Heart left ventricle (tissue), 13 donors: Measurements from ENCODE around the gene HIVEP2.

Source experiments
- POLR2A ChIP-seq, 2 donors: fragments of 450-650 bp; IDR thresholded peaks; one replicate each; pipeline ENCODE4 v1.6.1; 2017; ENCODE audit warnings: antibody characterized with exemption in 2 of 2, mild to moderate bottlenecking in 2 of 2, moderate library complexity in 2 of 2
- TF ChIP-seq, protein P1 (sequence below), 12 donors: fragments of 200-600 bp; sonication (generic) in 4 of 12; IDR thresholded peaks; one replicate each; pipeline versions ENCODE4 v1.5.0 to v1.8.0; 2018 to 2022; ENCODE audit warnings: antibody characterized with exemption in 12 of 12, mild to moderate bottlenecking in 5 of 12
- donor health status: ischemic (EF 13 %, LVEDD 7.1; RV severe dilation, severe dysfunction).
- donor health status: DM: no; HTN: yes; CAD: no.
- donor health status: DM: no; HTN: no; CAD: no.
- donor health status: ischemic (EF 25% LVEDD 6.9; RV normal size, moderate dysfunction).
- donor health status: ischemic (EF 25% LVEDD 5.7; RV mildly dilated, moderate dysfunction).
- donor health status: ischemic (EF 35%, LVEDD 5.7; RV mildly dilated, moderate dysfunction).
- donor health status: nonischemic (EF 11% LVEDD 7.7; RV severe dilation, severe dysfunction).
- donor health status: DM: yes; HTN: yes; CAD: no.
- donor health status: PGD.
- donor health status: ischemic (EF 29% LVEDD 5.4; RV normal size, mild dysfunction).
- donor health status: nonischemic (EF 23%, LVEDD 6.1; RV moderate dilation, normal function).

DNA sequence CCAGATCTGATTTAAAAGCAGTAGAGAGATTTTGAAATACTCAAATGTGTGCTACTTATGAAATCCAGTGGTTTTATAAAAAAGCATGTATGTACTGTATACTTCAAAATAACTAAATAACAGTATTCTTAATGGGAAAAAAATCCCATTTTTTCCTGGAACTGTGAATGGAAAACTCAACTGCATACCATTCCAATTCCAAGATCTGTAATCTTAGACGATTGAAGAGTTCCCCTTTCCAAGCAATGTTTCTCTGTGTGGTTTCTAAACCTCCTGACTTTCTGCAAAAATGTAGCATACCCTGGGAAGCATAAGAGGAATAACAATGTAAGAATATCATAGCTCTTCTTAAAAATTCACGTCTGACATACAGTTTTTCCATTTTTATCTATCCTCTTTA is 40.3 kb upstream of the HIVEP2 start:
- TF ChIP-seq, protein P1, sequence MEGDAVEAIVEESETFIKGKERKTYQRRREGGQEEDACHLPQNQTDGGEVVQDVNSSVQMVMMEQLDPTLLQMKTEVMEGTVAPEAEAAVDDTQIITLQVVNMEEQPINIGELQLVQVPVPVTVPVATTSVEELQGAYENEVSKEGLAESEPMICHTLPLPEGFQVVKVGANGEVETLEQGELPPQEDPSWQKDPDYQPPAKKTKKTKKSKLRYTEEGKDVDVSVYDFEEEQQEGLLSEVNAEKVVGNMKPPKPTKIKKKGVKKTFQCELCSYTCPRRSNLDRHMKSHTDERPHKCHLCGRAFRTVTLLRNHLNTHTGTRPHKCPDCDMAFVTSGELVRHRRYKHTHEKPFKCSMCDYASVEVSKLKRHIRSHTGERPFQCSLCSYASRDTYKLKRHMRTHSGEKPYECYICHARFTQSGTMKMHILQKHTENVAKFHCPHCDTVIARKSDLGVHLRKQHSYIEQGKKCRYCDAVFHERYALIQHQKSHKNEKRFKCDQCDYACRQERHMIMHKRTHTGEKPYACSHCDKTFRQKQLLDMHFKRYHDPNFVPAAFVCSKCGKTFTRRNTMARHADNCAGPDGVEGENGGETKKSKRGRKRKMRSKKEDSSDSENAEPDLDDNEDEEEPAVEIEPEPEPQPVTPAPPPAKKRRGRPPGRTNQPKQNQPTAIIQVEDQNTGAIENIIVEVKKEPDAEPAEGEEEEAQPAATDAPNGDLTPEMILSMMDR (IDR thresholded peaks at IDR 0.05) = no peak
- TF ChIP-seq POLR2A (IDR thresholded peaks at IDR 0.05) = no peak
